ENCODE measurements around the gene FBXO10. TPM values are rescaled to one million over a fixed set of nuclear protein-coding genes. Genes with fewer than 3 reads are reported as not detected.
"Not testable (repeated sequence)": the region's sequence is repeated elsewhere in the genome, so short reads cannot be mapped to it uniquely, and the experiment has no call there.

Gene FBXO10
- total RNA-seq, 1 donor from 2014 or later, result 5.3 TPM

GRCh38 chr9:37477987-37478619 lies 98.1 kb downstream of the FBXO10 start:
- DNase-seq (ENCODE audit: low spot score), result not testable (repeated sequence)

GRCh38 chr9:37477443-37477842 lies 98.7 kb downstream of the FBXO10 start:
- not testable (repeated sequence) for DNase-seq (ENCODE audit: low spot score)

GRCh38 chr9:37476930-37477329 lies 99.2 kb downstream of the FBXO10 start:
- no peak for DNase-seq (ENCODE audit: low spot score)

- DNase-seq (ENCODE audit: low spot score), result no peak
Measured at GRCh38 chr9:37474438-37474837, 101.7 kb downstream of the FBXO10 start.

GRCh38 chr9:37473982-37474381 lies 102.2 kb downstream of the FBXO10 start:
- not testable (repeated sequence) for DNase-seq (ENCODE audit: low spot score)

- DNase-seq (ENCODE audit: low spot score), result peak; percentile 88
Measured at GRCh38 chr9:37471942-37472684, 104.1 kb downstream of the FBXO10 start.

GRCh38 chr9:37468620-37469019 lies 107.6 kb downstream of the FBXO10 start:
- DNase-seq (ENCODE audit: low spot score), result no peak

GRCh38 chr9:37467530-37467929 lies 108.7 kb downstream of the FBXO10 start:
- DNase-seq (ENCODE audit: low spot score), result not testable (repeated sequence)

- DNase-seq (ENCODE audit: low spot score), result peak; percentile 83
Measured at GRCh38 chr9:37466037-37466709, 110.0 kb downstream of the FBXO10 start.

GRCh38 chr9:37465249-37466036 lies 110.7 kb downstream of the FBXO10 start, which contains the start of gene ZBTB5:
Gene ZBTB5 (minus strand): TSS chr9:37465450. CDS start chr9:37442551, 22,899 bp downstream.
- DNase-seq (ENCODE audit: low spot score), result peak; percentile 100

GRCh38 chr9:37464426-37465248 lies 111.5 kb downstream of the FBXO10 start:
- DNase-seq (ENCODE audit: low spot score), result peak; percentile 85

- no peak for DNase-seq (ENCODE audit: low spot score)
Measured at GRCh38 chr9:37464006-37464405, 112.2 kb downstream of the FBXO10 start.

Other genes with a start within 250 kb of the FBXO10 start
- gene GRHPR, start 153.7 kb downstream of the FBXO10 start, total RNA-seq (ENCODE audit: insufficient read depth, low replicate concordance), result 66.0 TPM
- 14.7 TPM for gene ZBTB5, start 110.9 kb downstream of the FBXO10 start, total RNA-seq (ENCODE audit: insufficient read depth, low replicate concordance)
- 34.7 TPM for gene POLR1E, start 90.4 kb downstream of the FBXO10 start, total RNA-seq (ENCODE audit: insufficient read depth, low replicate concordance)
- gene TOMM5, start 16.2 kb upstream of the FBXO10 start, total RNA-seq (ENCODE audit: insufficient read depth, low replicate concordance), result 147 TPM
- gene FRMPD1, start 74.6 kb upstream of the FBXO10 start, total RNA-seq (ENCODE audit: insufficient read depth, low replicate concordance), result 2.9 TPM
- 0.48 TPM for gene TRMT10B, start 177.4 kb upstream of the FBXO10 start, total RNA-seq (ENCODE audit: insufficient read depth, low replicate concordance)
- gene EXOSC3, start 208.7 kb upstream of the FBXO10 start, total RNA-seq (ENCODE audit: insufficient read depth, low replicate concordance), result 23.6 TPM
- 48.4 TPM for gene DCAF10, start 224.4 kb upstream of the FBXO10 start, total RNA-seq (ENCODE audit: insufficient read depth, low replicate concordance)

Measured in umbilical cord (tissue), 2 donors.